Measurements from ENCODE around the gene RGS7. TPM values are rescaled to one million over a fixed set of nuclear protein-coding genes. Genes with fewer than 3 reads are reported as not detected.

Gene RGS7
- total RNA-seq, 1 experiment from 2014 or later, result 1.5 TPM

DNA sequence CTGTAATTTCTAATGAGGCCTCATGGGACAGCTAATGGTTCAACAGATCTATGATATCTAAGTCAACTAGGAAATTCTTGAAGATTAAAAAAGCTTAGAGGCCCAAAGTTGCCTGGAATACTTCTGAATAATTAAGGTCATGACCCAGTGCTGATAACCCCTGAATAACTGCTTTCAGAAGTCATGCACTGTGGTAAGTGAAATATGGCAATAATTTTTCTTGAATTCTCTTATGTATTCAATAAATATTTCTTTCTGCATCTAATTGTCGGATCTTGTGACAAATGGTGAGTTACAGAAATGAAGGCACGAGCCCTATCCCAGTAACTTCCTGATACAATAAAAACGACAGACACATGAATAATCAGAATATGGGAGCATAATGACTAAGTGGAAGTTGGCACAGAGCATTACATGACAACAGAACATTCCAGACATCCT is 525.8 kb downstream of the RGS7 start:
- no peak overlapping the region for H3T11ph ChIP-seq (ENCODE audit: low read length)
- TF ChIP-seq, protein P1, sequence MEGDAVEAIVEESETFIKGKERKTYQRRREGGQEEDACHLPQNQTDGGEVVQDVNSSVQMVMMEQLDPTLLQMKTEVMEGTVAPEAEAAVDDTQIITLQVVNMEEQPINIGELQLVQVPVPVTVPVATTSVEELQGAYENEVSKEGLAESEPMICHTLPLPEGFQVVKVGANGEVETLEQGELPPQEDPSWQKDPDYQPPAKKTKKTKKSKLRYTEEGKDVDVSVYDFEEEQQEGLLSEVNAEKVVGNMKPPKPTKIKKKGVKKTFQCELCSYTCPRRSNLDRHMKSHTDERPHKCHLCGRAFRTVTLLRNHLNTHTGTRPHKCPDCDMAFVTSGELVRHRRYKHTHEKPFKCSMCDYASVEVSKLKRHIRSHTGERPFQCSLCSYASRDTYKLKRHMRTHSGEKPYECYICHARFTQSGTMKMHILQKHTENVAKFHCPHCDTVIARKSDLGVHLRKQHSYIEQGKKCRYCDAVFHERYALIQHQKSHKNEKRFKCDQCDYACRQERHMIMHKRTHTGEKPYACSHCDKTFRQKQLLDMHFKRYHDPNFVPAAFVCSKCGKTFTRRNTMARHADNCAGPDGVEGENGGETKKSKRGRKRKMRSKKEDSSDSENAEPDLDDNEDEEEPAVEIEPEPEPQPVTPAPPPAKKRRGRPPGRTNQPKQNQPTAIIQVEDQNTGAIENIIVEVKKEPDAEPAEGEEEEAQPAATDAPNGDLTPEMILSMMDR (conservative IDR thresholded peaks at IDR 0.05), result no peak
- H3K9me3 ChIP-seq (ENCODE audit: control insufficient read depth, low read depth, low read length), result no peaks in the 10 kb centered on the region
- H3K79me1 ChIP-seq (ENCODE audit: insufficient read depth, low read depth, low read length, poor library complexity, severe bottlenecking), result no peaks in the 10 kb centered on the region
- H3K4me3 Mint-ChIP-seq, result no peak overlapping the region
- H2BK5ac ChIP-seq (ENCODE audit: insufficient read length, low read length), result no peak overlapping the region
- peaks cover 0 to 6% of the 10 kb centered on the region in 2 experiments; a peak in 1 of 4 replicates for H3K4me1 Mint-ChIP-seq
- no peak overlapping the region for H3K4me2 ChIP-seq (ENCODE audit: insufficient read depth, insufficient read length, low read length)
- H3K27ac Mint-ChIP-seq, result no peak overlapping the region
- no peak overlapping the region for H2BK20ac ChIP-seq (ENCODE audit: low read depth, low read length, poor library complexity, severe bottlenecking)
- no peak overlapping the region for H4K91ac ChIP-seq (ENCODE audit: insufficient read length, low read depth, low read length)
- no peak for DNase-seq
- H3K14ac ChIP-seq (ENCODE audit: insufficient read depth, low read length), result no peak overlapping the region
- H3K27ac ChIP-seq (ENCODE audit: insufficient read length, low read depth, low read length), result no peak overlapping the region
- H2BK15ac ChIP-seq (ENCODE audit: low read depth, low read length), result no peak overlapping the region
- H3K4me1 ChIP-seq (ENCODE audit: insufficient read depth, low read length), result no peaks in the 10 kb centered on the region
- H3K27me3 ChIP-seq (ENCODE audit: insufficient read depth, low read length), result no peaks in the 10 kb centered on the region
- H3K23ac ChIP-seq (ENCODE audit: insufficient read length, low read depth, low read length), result no peak overlapping the region
- H2AK5ac ChIP-seq (ENCODE audit: insufficient read length, low read length), result no peak overlapping the region
- no peaks in the 10 kb centered on the region for H3K79me2 ChIP-seq (ENCODE audit: insufficient read depth, low read length)
- no peaks in the 10 kb centered on the region for H3K23me2 ChIP-seq (ENCODE audit: insufficient read length, low read depth, low read length, poor library complexity, severe bottlenecking)
- H4K20me1 ChIP-seq (ENCODE audit: control insufficient read depth, insufficient read depth, insufficient read length), result no peaks in the 10 kb centered on the region
- H3K36me3 Mint-ChIP-seq (ENCODE audit: insufficient read depth in 1 of 3, low read depth in 3 of 3), result no peaks in the 10 kb centered on the region
- H3K4ac ChIP-seq (ENCODE audit: low read depth, low read length), result no peak overlapping the region
- WGBS (ENCODE audit: extremely low coverage, insufficient read length, low lambda C conversion rate), result no CpG with 5 or more reads among the region's 3 CpGs
- H4K5ac ChIP-seq (ENCODE audit: insufficient read length, low read depth, low read length), result no peak overlapping the region
- H2BK120ac ChIP-seq (ENCODE audit: low read depth, low read length, poor library complexity, severe bottlenecking), result no peak overlapping the region
- no peak overlapping the region for H3K9ac ChIP-seq (ENCODE audit: extremely low read depth, insufficient read length, low read length)
- no peak overlapping the region for H2BK12ac ChIP-seq (ENCODE audit: insufficient read length, low read depth, low read length)
- H3K9me3 Mint-ChIP-seq, result no peaks in the 10 kb centered on the region
- H3K18ac ChIP-seq (ENCODE audit: insufficient read length, low read depth, low read length), result no peak overlapping the region
- no peak overlapping the region for H4K8ac ChIP-seq (replicated peaks; ENCODE audit: insufficient read length, low read depth, low read length)
- no peaks in the 10 kb centered on the region for H3K27me3 Mint-ChIP-seq (ENCODE audit: low read depth)
- no peak overlapping the region for H2AFZ ChIP-seq (ENCODE audit: low read length)
- no peak overlapping the region for H3K56ac ChIP-seq (ENCODE audit: insufficient read length, low read depth, low read length)
